DMS79 (cell line): ENCODE results near the gene PTPRE.

Experiments used
- DNase-seq: peaks from one replicate; lab custom pipeline; 2025; lab: John Stamatoyannopoulos, UW

PTPRE gene

DNA sequence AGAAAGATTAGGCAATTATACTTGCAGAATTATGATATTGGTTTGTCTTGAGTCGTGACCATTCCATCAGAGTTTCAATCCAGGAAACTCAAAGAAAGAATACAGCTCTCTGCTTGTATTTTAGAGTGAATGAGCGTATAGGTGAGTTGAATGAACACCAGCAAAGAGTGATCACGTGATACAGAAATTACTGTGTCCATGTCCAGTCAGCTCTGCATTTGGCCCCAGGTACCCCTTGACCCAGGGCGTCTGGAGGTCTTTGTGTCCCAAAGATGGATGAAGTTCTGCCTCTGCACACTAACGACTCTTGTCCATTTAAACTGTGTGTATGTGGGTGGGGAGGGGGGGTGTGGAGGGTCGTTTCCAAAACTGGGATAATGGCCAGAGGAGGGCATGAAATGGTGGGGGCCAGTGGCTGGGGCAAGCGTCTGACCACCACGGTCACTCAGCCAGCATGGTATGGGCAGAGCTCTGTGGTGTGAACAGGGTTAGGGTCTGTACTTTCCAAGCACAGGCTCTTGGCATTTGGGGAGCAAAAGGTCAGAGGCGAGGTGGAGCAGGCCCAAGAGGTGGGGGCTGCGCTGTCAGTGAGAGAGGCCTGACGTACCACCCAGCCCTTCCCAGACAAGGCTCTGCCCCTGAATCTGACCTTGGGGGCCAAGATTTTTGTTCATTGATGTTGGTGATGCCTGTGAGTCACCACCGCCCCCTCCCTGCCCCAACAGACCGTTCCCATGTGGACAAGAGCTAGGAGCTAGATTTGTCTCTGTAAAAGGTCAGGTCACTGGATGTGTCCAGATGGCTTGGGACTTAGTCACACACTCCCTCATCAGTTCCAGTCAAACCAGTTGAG is 1.4 kb downstream of the PTPRE start:
- no peak for DNase-seq

GRCh38 chr10:127908959-127909267 is 2.0 kb downstream of the PTPRE start:
- DNase-seq = no peak

DNA sequence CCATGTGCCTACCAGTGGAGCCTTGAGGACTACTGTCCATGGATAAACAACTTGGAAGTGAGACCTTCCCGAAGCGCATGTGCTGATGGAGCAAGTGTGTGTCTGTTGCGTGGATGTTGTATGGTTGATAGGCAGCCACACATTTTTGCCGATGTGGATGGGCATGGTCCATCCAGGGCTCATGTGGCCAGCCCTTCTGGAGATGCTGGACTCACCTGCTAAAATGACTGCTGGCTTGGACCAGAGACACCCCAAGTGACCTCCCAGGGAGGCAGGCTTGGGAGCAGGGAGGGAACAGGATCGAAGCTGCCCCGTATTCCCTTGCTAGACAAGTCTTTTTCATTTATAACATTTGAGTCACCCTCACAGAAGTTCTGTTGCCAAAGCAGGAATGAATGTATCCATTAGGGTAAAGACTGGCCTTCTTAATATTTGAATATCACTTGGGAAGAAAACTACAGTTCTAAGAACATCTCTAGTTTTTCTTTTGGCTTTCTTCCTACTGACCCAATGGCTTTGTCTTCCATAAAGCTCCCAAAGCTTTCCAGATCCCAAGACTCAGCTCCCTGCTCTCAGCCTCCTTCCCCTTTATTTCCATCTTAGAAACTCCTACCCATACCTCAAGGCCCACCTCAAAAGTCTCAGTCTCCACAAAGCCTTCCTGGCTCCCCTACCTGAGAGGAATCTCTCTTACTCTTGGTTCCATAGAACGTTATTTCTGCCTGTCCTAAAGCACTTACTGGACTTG is 3.0 kb downstream of the PTPRE start:
- DNase-seq = no peak

DNA sequence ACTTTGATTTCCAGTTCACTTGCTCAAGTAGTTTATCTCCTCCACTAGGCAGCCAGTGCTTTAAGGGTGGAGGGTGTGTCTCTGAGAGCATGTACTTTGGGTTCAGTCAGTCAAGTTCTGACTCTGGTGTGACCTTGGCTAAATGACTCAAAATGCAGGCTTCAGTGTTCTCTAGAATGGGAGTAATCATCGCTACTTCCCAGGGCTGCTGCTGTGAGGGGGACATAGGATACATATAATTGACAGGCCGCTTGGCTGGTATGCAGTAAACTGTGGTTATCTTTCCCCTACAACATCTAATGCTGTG is 3.5 kb downstream of the PTPRE start:
- no peak for DNase-seq

- DNase-seq = no peak
Observed at GRCh38 chr10:127911218-127911866, 4.4 kb downstream of the PTPRE start.

DNA sequence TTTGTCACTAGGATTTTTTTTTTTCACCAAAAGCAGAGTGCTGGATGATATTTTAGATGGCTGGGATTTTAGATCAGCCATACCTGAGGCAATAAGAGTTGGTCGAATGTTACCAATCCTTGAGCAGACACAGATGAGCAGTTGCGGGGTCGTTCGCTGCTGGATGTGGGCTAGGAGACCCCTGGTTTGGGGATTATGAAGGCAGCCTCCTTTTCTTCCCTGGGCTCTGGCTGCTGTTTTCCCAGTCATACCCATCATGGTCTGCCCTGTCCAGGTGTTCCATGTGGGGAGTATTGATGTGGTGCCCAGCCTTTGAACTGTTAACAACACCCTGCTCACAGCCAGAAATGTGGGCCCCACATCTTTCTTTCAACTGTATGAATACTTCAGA is 5.0 kb downstream of the PTPRE start:
- no peak for DNase-seq

GRCh38 chr10:127912607-127913367 is 5.9 kb downstream of the PTPRE start:
- no peak for DNase-seq

DNA sequence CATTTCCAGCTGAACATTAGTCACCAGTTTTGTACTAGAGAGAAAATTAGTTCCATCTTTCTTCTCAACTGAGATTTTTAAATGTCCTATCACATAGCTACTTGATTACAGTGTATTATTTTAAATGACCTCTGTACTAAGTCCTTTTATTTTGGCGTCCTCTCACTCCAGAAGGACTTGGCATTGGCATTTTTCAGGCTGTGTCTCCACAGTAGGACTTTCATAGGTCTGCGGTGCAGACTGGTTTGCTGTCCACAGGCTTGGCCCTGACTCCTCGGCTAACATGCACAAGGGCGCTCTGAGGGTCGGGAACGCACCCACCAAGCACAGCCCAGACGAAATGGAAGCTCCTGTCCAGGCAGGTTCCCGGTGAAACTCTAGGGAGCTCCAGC is 6.5 kb downstream of the PTPRE start:
- DNase-seq = no peak

DNA sequence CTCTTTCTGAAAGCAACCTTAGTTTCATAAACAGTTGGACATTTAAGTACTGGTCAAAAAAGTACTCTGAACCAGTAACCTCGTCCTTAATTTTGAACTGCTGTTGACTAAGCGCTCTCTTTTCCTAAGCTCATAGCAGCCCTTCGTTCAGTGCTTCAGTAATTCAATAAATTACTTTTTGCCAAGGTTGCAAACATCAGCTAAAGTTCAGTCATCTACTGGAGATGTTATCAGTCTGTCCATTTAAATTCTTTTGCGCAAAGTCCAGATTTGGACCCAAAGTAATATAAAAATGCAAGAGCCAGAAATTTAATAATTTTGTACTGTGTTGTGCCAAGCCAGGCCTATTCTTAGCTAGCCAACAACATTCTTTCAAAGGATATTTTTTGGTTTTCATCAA is 8.4 kb downstream of the PTPRE start:
- no peak for DNase-seq

- DNase-seq = no peak
Observed at GRCh38 chr10:127916826-127917225, 9.9 kb downstream of the PTPRE start.

DNA sequence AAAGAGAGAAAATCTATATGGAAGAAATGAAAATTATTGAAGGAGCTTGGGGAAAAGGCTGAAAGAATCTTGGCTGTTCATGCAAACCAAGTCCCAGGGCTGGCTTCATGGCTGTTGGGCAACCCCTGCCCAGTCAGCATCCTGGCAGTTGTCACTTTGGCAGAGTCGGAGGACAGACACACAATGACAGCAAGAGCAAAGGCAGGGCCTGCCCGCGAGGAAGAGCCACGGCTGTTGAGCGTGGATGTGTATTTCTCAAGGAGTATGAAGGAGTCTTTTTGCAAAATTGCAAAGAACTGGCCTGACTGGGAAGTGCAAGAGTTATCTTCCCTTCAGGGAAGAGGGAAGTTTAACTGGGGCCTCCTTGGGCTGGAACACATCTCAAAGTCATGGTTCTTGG is 11.7 kb downstream of the PTPRE start:
- DNase-seq = no peak

- peak; percentile 49 for DNase-seq
Observed at GRCh38 chr10:127919418-127920271, 12.7 kb downstream of the PTPRE start.

GRCh38 chr10:127920306-127921074 is 13.6 kb downstream of the PTPRE start:
- no peak for DNase-seq

GRCh38 chr10:127921075-127921752 is 14.3 kb downstream of the PTPRE start:
- DNase-seq = no peak

DNA sequence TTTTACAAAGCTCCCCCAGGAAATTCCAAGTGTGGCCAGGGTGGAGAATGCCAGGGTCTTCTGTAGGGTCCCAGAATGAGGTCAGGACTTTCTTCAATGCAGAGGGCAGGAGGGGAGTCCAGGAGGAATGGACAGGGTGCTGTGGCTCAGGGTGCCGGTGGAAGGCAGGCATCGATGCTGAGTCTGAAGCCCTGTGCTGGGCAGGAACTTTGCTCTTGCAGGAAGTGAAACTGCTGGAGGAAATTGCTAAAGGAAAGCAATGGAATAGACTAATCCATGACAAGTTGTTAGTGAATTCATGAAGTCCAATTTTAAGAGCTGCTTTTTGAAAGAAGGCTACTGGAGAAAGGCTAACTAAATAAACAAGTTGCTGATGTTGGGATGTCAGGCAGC is 14.8 kb downstream of the PTPRE start:
- no peak for DNase-seq

DNA sequence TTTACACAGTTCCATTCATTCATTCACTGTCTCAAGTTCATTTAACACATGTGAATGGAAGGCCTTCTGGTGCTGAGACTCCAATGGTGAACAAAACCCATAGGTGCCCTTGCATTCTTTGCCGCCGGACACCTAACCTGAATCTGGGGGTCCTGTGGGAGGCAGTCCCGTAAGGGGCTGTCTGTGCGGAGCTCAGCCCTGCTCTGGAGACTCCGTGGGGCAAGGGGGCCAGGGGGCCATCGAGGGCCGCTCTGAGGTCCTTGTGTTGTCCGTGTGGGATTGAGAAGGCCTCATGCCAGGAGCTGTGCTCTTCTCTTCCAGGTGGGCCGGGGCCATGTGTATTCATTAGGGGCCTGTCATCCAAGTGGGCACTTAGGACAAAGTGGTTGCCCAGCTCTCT is 15.3 kb downstream of the PTPRE start:
- DNase-seq = no peak

DNA sequence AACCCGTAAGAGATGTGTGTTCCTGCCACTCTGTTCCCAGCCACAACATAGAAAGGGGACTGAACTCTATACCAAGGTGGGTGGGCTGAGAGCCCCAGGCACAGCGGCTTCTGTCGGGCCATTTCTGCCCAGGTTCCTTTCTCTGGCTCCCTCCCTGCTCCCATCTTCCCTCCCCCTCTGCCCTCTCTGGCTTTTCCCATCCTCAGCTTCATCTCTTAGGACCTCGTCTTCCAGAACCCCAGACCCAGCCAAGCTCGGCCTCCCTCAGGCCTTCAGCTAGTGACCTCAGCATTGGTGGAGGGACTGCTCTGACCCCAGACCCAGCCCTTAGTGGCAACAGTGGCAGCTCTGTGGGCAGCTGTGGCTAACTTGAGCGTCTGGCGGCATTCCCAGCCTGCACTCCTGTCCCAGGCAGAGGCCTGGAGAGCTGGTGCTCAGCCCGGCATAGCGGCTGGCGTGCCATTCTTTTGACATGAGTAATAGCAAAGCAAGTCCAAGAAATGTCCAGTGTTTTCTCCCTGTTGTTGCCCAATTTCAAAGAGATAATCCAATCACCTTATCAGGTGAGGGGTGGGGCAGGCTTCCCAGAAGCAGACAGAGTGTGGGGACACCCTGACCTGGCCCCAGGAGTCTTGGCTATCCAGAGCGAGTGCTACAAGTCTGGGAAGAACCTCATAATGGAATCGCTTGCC is 15.9 kb downstream of the PTPRE start:
- DNase-seq = no peak

- no peak for DNase-seq
Observed at GRCh38 chr10:127923646-127924045, 16.7 kb downstream of the PTPRE start.

DNA sequence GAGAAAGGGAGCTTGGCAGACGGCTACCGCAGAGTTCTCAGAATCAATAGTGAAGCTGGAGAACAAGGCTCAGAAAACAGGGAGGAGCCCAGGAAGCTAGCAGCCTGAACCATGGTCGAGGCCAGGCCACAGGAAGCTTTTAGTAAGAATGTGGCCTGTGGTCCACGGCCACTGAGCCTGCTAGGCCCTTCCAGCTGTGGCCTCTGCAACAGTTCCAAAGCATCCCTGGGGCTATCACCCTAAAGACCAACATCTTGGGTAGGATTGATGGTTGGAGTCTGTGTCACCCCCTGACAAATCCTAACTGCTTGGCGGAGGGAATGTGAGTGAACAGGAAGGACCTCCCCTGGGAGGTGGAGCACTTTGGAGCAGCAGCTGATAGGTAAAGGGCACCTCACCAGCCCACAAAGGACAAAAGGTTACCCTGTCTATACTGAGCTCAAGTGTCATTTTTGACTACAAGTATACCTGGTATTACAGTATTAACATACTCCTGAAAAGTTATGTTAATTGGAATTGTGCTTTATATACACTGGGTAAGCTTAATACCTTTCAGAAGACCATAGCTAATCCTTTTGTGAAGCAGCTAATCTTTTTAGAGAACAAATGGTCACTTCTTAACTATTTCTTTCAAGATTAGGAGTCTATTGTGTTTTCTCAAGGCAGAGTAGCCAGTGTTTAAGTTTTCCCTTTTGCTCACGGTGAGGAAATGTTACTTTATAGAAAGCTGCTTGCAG is 18.7 kb downstream of the PTPRE start:
- DNase-seq = no peak
